Measurements from ENCODE around the gene TBC1D22A. TPM values are rescaled to one million over a fixed set of nuclear protein-coding genes. Genes with fewer than 3 reads are reported as not detected.

The TBC1D22A gene
- total and polyA plus RNA-seq, 9 of the 15 experiments (the other 6 are each of a cell fraction or from before 2014, with no cell fraction given), result 0.20 to 11.5 (median 5.2) TPM

DNA sequence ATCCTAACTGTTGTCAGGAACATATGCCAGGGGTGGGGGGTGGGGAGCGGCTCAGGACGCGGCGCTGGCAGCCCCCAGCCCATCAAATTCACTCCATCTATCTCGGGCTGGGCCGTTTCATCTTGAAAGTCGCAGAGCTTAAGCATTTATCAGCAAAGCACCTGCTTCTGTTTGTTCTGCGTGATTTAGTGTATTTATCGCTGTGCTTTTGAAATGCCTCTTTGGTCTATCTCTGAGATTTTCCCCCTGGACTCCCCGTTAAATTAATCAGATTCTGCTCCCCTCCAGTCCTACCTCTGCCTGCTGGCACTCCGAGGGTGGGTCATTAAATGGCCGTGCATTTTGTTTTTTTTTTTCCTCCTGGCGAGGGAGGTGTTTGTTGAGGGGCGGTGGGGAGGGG lies 446.2 kb downstream of the TBC1D22A start (continued):
- TF ChIP-seq, protein P1, sequence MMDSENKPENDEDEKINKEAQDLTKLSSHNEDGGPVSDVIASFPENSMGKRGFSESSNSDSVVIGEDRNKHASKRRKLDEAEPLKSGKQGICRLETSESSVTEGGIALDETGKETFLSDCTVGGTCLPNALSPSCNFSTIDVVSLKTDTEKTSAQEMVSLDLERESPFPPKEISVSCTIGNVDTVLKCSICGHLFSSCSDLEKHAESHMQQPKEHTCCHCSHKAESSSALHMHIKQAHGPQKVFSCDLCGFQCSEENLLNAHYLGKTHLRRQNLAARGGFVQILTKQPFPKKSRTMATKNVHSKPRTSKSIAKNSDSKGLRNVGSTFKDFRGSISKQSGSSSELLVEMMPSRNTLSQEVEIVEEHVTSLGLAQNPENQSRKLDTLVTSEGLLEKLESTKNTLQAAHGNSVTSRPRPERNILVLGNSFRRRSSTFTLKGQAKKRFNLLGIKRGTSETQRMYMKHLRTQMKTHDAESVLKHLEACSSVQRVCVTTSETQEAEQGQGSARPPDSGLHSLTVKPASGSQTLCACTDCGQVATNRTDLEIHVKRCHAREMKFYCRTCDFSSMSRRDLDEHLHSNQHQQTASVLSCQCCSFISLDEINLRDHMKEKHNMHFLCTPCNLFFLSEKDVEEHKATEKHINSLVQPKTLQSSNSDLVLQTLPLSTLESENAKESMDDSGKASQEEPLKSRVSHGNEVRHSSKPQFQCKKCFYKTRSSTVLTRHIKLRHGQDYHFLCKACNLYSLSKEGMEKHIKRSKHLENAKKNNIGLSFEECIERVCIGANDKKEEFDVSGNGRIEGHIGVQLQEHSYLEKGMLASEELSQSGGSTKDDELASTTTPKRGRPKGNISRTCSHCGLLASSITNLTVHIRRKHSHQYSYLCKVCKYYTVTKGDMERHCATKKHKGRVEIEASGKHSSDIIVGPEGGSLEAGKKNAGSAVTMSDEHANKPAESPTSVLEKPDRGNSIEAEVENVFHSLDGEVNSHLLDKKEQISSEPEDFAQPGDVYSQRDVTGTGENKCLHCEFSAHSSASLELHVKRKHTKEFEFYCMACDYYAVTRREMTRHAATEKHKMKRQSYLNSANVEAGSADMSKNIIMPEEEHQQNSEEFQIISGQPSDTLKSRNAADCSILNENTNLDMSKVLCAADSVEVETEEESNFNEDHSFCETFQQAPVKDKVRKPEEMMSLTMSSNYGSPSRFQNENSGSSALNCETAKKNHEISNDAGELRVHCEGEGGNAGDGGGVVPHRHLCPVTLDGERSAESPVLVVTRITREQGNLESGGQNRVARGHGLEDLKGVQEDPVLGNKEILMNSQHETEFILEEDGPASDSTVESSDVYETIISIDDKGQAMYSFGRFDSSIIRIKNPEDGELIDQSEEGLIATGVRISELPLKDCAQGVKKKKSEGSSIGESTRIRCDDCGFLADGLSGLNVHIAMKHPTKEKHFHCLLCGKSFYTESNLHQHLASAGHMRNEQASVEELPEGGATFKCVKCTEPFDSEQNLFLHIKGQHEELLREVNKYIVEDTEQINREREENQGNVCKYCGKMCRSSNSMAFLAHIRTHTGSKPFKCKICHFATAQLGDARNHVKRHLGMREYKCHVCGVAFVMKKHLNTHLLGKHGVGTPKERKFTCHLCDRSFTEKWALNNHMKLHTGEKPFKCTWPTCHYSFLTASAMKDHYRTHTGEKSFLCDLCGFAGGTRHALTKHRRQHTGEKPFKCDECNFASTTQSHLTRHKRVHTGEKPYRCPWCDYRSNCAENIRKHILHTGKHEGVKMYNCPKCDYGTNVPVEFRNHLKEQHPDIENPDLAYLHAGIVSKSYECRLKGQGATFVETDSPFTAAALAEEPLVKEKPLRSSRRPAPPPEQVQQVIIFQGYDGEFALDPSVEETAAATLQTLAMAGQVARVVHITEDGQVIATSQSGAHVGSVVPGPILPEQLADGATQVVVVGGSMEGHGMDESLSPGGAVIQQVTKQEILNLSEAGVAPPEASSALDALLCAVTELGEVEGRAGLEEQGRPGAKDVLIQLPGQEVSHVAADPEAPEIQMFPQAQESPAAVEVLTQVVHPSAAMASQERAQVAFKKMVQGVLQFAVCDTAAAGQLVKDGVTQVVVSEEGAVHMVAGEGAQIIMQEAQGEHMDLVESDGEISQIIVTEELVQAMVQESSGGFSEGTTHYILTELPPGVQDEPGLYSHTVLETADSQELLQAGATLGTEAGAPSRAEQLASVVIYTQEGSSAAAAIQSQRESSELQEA (IDR thresholded peaks at IDR 0.05; ENCODE audit: low read depth), result no peak
- TF ChIP-seq, protein P2, sequence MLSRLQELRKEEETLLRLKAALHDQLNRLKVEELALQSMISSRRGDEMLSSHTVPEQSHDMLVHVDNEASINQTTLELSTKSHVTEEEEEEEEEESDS (CRISPR knock-in tag; IDR thresholded peaks at IDR 0.05), result no peak
- TF ChIP-seq PCBP2 (IDR thresholded peaks at IDR 0.05; ENCODE audit: low read depth, low read length, poor library complexity, severe bottlenecking), result no peak

All from K562 (cell line).